HG03039 (cell line): ENCODE data around the gene TIMM9.
A peak's percentile ranks its signal among the peaks of the same experiment; 100 is the strongest.
"Not testable (repeated sequence)": the region's sequence is repeated elsewhere in the genome, so short reads cannot be mapped to it uniquely, and the experiment has no call there.

Experiments
- ATAC-seq: cut with Tn5 transposase; IDR thresholded peaks from one replicate; pipeline ENCODE4 v1.9.1; 2021; ENCODE audit warnings: mild to moderate bottlenecking, moderate library complexity; ENCODE audit not compliant: unreplicated experiment

TIMM9 gene, protein sequence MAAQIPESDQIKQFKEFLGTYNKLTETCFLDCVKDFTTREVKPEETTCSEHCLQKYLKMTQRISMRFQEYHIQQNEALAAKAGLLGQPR

DNA sequence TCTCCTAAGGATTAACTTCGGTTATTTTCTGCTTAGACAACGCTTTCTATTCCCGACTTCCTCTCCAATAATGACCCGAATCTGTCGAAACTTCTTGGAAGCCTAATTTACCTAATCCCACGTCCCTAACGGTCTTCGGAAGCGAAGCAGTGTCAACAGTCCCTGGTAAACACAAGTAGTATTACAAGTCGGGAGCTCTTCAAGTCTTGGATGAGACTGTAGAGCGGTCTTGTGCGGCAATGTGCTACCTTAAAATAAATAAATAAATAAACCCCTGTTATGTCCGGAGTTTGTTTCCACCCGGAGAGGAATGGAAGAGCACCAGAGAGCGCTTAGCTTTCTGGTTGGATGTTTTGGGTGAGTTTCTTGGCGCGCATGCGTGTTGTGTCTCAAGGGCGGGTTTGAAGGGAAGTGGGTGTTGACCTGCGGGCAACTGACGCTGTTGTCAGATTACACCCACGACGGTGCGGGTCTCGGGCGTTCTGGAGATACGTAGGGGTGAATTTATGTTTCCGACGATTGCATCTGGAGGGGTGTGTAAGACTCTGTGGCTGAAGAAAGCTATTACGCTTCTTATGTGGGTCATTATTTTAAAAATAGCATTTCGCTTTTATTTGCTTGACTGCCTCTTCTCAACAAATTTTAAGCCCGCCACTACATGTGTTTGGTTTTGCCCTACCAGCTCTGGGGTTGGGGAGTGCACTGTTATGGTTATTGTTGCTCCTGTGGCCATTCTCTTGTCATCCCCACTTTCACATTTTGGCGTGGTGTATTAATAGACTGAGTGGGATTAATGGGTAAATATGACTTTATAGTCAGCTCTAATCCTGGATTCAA, at the start of gene TIMM9, which contains the start of gene KIAA0586:
Gene TIMM9, minus strand, starts transcription at position 251 of the 837 bp plus-strand sequence. CDS start 15,586 bp downstream, outside the sequence.
Gene KIAA0586, plus strand, starts transcription at position 439 of the 837 bp plus-strand sequence. CDS start 546 bp downstream, outside the sequence.
- ATAC-seq = peak; percentile 77

DNA sequence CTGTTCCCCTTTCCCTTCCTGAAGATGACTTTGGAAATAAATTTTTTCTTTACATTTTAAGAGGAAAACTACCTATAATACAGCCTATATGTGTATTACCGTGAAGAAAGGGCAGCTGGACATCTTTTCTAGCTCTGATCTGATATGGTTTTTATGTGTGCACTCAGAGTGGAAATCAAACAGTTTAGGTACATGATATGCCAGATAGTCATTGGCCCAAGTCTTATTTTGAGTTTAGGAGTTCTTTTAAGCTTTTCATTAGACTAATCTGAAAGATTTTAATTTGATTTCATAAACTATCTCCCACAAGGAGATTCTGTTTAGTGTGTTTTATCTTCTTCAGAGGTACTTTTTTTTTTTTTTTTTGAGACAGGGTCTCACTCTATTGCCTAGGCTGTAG, 49.0 kb upstream of the TIMM9 start:
- no peak for ATAC-seq

DNA sequence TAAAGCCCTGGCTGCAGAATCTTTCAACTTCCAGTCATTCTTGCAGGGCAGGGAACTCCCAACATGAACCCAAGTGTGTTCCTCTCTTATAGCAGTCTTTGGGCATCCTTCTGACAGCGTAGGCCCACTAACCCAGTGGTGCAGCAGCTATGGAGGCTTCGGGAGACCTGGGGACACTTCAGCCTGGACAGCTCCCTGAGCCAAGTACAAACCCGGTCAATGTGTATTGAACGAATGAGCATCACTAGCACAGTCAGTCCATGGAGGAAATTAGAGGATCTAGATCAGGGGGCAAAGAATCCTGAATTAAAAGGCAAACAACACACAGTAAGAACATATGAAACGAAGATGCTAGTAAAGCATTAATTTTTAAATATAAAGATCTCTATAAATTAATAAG, 42.0 kb upstream of the TIMM9 start:
- ATAC-seq = no peak

DNA sequence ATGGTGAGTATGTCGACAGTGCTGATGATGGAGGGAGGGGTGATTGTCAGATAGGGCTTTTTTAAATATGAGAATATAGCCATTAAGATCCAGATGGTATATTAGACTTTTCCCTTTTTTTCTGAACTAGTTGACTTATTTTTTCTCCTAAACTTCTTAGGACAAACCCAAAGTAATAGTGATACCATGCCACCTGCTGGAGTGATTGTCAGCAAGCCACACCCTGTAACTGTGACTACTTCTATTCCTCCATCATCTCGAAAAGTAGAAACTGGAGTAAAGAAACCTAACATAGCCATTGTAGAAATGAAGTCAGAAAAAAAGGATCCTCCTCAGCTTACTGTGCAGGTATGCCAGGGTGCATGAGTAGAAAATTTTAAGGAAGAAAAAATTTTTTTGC, 40.2 kb upstream of the TIMM9 start:
- no peak for ATAC-seq

DNA sequence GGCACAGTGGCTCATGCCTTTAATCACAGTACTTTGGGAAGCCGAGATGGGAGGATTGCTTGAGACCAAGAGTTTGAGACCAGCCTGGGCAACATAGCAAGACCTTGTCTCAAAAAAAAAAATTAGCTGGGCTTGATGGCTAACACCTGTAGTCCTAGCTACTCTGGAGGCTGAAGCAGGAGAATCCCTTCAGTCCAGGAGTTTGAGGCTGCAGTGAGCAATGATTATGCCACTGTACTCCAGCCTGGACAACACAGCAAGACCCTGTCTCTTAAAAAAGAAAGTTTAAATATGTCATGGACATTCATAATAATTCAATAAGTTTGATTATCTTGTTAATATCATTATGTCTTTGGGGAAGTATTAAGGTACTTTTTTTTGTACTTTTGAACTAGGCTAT, 39.1 kb upstream of the TIMM9 start:
- no peak for ATAC-seq

DNA sequence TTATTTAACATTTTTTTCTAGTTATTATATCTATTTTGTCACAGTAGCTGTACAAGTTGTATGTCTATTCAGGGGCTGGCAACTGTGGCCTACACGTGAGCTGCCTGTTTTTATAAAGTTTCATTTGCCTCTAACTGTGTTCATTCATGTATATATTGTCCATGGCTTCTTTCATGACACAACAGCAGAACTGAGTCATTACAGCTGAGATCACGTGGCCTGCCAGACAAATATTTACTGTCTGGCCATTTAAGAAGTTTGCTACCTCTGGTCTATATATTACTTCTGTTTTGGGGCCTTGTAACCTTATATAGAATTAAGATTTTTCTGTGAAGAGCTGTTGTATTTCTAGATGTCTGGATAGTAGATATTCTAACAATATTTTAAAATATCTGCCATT, 38.1 kb upstream of the TIMM9 start:
- no peak for ATAC-seq

DNA sequence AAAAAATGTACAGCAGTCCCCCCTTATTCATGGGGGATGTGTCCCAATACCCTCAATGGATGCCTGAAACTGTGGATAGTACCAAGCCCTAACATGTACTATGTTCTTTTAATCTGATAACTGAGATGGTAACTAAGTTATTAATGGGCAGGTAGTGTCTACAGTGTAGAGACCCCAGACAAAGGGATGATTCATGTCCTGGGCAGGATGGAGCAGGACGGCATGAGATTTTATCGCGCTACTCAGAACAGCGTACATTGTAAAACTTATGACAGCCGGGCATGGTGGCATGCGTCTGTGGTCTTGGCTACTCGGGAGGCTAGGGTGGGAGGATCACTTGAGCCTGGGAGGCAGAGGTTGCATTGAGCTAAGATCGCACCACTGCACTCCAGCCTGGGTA, 37.3 kb upstream of the TIMM9 start:
- no peak for ATAC-seq

DNA sequence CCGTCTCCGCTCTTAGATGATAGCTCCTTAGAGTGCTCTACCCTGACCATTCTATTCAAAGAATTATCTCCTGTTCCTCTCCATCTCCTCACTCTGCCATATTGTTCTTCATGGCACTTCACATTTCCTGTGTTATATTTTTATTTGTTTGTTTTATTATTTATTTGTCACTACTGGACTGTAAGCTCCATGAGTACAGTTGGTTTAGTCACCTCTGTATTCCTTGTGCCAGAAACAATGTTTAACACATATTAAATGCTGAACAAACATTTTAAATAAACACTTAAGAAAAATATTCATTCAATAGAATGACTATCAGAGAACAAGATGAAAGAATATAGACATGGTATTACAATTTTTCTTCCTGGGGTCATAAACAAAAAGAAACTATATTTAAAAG, 35.8 kb upstream of the TIMM9 start:
- ATAC-seq = no peak

DNA sequence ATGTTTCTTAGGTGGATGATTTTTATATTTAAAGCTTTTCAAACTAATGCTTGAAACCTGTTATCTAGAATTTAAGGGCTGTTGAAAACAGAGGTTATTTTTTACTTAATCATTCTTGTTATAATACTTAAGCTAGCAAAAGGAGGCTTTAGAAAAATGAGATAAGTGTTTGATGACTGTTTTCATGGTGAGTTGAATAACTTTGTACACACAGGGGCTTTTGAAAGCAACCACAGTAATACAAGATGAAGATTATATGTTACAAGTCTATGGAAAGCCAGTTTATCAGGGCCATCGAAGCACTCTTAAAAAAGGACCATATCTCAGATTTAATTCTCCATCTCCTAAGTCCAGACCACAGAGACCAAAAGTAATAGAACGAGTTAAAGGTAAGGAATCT, 33.4 kb upstream of the TIMM9 start:
- ATAC-seq = no peak

DNA sequence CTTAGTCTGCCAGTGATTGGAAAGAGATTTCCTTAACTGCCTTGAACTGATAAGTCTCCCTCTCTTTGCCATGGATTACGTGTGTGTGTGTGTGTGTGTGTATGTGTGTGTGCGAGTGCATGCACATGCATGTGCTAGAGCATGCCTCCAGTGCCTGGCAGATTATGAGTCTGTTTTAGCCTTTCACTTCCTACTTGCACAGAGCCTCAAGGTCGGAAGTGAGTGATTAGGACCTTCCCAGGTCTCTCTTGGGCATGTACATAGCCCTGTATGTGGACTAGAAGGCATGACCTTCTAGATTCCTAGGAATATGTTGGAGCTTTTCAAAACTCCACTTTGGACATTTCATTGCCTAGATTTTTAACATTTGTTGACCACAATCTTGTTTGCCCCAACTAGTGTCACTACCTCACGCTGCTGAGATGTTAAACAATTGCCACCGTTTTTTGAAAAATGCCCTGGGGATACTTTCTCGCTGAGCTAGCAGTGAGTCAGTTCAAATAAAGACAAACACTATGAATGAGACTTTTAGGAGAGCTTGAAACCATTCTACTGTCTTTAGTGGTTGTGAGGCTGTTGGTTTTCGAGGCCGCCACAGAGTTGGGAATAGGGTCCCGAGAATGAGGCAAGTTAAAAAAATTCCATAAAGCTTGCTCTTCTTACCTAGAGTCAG, 28.4 kb upstream of the TIMM9 start:
- no peak for ATAC-seq

DNA sequence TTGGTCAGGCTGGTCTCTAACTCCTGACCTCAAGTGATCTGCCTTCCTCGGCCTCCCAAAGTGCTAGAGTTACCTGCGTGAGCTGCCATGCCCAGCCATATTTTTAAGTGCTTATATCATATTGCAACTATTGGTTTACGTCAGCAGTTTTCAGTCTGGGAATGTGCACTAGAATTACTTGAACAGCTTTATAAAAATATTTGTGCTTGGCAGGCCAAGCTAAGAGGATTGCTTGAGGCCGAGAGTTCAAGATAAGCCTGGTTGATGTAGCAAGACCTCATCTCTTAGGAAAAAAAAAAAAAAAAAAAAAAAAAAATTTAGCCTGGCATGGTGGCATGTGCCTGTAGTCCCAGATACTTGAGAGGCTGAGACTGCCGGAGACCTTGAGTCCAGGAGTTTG, 17.3 kb upstream of the TIMM9 start:
- no peak for ATAC-seq

DNA sequence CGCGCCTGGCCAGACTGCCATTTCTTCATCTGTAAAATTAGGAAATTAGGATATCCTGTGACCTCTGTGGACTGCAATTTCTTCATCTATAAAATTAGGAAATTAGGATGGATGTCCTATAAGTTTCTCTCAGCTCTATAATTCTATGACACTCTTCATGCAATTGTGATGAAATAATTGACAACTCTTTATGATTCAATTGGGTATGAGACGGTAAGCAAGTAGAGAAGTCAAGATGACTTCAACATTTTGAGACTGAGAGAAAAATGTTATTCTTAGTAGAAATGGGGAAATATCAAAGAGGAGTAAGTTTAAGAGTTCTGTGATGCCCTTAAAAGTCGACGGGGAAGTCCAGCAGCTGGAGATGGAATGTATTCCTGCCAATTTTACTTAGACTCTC, 12.1 kb upstream of the TIMM9 start:
- no peak for ATAC-seq

DNA sequence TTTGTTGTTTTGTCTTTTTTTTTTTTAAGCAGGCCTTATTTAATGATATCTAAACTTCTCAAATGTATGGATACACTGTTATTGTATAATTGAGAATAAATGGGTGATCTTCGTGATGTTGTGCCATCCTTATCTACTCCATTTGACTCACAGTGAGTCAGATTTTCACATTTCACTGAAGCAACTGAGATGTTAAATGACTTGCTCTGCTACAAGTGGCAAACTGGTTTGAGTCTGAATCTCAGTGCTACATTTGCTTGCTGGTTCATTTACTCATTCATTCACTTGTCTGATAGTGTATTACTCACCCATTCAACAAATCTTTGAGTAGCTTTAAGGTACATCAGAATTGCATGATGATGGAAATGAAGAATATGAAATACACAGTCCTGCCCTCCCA, 2.8 kb upstream of the TIMM9 start:
- ATAC-seq = no peak

DNA sequence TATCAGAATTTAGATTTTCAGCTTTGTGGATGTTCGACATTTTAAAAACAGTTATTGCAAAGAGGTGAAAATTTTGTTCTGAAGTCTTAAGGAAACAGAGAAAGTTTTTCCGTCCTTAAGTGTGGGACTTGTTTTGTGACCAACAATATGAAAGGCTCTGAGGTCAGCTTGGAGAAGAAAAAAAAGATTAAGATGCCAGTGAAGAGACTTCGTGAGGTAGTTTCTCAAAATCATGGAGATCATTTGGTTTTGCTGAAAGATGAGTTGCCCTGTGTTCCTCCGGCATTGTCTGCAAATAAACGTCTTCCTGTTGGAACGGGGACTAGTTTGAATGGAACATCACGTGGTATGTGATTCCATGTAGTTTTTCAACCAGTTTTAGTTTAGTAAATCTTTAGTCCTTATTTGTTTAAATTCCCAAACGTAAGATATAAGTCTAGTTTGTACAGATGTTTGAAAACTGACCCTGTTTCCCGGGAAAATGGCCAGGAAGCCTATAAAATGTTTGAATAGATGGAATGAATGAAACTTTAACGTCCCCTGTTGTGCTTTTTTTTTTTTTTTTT, 870 bp upstream of the TIMM9 start:
- ATAC-seq = no peak

DNA sequence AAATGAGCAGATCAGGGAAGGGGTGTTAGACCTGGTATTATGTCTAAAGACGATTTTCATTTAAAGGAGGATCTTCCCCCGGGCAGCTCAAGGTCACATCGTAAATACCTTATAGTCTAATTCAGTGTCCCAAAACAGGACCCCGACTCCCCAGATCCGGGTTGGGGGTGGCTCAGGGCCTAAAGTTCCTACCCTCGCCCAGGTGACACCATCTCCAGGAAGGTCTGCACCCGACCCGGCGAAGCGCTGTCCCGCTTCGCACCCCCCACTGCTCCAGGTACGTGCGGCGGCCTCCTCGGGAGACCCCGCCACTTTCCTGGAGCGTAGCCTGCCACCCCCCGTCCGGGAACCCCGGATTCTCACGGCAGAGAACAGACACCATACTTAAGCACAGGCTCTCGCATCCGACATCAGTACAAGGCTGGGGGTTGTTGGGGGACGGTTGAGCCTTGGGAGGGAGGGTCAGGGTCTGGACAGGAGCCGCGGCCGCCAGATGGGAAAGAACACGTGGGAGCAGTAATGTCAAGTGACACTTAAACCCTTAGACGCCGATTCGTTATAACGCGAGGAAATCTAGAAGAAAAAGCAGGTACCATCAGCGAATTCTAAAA, 556 bp downstream of the TIMM9 start:
- ATAC-seq = peak; percentile 38

DNA sequence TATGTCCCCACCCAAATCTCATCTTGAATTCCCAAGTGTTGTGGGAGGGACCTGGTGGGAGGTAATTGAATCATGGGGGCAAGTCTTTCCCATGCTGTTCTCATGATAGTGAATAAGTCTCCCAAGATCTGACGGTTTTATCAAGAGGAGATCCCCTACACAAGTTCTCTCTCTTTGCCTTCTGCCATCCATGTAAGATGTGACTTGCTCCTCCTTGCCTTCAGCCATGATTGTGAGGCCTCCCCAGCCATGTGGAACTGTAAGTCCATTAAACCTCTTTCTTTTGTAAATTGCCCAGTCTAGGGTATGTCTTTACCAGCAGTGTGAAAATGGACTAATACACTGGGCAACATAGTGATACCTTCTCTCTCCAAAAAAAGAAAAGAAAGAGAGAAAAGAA, 10.4 kb downstream of the TIMM9 start:
- ATAC-seq = not testable (repeated sequence)

DNA sequence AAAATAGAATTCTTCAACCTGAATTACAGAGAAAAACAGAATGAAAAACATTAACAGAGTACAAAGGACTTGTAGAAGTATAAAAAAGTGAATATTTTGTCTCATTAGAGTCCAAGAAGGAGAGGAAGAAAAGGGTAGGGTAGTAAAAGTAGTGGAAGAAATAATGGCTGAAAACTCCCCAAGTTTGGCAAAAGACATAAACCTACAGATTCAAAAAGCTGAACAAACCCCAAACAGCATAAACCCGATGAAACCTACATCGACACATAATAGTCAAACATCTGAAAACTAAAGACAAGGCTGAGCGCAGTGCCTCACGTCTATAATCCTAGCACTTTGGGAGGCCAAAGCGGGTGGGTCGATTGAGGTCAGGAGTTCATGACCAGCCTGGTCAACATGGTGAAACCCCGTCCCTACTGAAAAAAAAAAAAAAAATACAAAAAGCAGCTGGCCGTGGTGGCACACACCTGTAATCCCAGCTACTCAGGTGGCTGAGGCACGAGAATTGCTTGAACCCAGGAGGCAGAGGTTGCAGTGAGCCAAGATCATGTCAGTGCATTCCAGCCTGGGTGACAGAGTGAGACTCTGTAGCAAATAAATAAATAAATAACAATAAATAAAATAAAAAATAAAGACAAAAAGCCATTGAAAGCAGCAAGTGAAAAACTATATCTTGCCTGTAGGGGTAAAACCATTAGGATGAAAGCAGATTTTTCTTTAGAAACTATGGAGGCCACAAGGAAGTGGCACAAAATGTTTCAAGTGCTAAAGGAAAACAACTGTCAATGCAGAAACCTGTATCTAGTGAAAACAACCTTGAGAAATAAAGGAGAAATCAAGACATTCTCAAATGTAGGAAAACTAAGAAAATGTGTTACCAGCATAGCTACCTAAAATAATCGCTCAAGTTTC, 11.4 kb downstream of the TIMM9 start:
- ATAC-seq = no peak

DNA sequence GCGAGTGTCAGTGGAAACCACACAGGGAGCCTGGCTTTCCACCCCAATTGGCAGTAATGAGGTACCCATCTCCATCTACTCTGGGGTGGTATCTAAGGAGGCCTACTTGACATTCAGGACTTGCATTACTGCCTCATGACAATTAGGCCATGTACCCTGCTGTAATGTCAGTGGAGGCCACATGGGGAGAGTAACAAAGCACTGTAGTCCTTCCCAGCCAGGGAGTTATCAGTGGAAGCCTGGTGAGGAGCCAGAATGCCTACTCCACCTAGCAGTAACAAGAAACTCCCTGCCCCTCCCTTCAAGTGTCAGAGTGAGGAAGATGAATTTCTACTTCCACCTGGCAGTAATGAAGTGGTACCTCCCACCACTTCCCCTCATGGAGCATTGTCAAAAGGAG, 12.5 kb downstream of the TIMM9 start:
- no peak for ATAC-seq

DNA sequence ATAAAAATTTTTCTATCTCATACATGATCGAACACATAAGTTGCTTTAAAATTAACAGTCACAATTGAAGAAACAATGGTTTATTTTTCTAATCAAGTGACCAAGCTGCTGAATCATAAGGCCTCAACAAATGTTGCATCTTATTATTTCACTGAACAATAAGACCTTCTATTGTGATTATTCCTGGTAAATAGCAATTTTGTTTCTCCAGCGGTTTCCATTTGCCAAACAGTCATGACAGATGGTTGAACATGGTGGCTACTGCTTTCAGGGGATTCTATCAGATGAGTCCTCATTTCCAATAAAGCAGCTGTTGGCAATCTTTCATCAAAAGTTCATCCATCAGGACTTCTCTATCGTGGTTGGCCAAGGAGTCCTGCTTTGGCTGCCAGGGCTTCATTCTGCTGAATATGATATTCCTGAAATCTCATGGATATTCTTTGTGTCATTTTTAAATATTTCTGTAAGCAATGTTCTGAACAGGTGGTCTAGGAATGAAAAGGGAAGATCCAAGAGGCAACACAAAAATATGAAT, 18.6 kb downstream of the TIMM9 start:
- no peak for ATAC-seq

DNA sequence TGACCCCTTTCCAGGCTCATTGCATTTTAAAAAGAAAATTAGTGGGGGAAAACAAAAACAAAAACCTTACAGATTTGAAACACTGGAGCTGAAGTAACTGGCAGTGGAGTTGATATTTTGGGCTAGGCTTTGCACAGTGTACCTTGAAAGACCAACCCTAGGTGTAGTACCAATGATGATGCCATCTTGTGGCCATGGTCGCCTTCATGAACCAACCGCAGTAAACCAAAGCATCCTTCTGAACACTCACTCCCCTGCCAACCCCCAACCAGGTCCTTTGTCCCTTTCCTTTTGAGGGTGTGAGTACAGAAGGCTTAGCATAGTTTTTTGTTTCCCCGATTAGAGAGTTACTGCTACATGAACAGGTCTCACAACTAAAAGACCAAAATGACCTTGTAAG, 25.7 kb downstream of the TIMM9 start:
- no peak for ATAC-seq
